C4-2B (cell line): ENCODE measurements around the gene SOCS1.

Source experiments
- CTCF ChIP-seq: fragments of 450-650 bp; conservative IDR thresholded peaks from 2 replicates; pipeline ENCODE4 v1.5.1; 2017; ENCODE audit warnings: mild to moderate bottlenecking
- ZFX ChIP-seq: fragments of 450-650 bp; IDR thresholded peaks from 2 replicates; pipeline ENCODE4 v1.6.1; 2017

GRCh38 chr16:11292076-11292748, 36.2 kb upstream of the SOCS1 start:
- no peak for TF ChIP-seq CTCF
- TF ChIP-seq ZFX = no peak
